H9 (cell line): ENCODE data around the gene SNN. TPM values are rescaled to one million over a fixed set of nuclear protein-coding genes. Genes with fewer than 3 reads are reported as not detected.

Source experiments
- DNase-seq: peaks from one replicate; pipeline ENCODE4 v3.0.0-alpha.2; 2017
- H2AFZ ChIP-seq: one replicate; pipeline ENCODE4 v1.6.1; 2013; ENCODE audit warnings: mild to moderate bottlenecking, low read length, control low read depth, moderate library complexity
- H2AK5ac ChIP-seq: 2 replicates; pipeline ENCODE4 v1.6.1; 2013; ENCODE audit warnings: low read length, control low read depth, mixed read lengths; ENCODE audit not compliant: insufficient read length
- H2BK120ac ChIP-seq: one replicate; pipeline ENCODE4 v1.6.1; 2013; ENCODE audit warnings: low read depth, mild to moderate bottlenecking, low read length, control low read depth, inconsistent platforms; ENCODE audit not compliant: poor library complexity, severe bottlenecking
- H2BK12ac ChIP-seq: 2 replicates; pipeline ENCODE4 v1.6.1; 2013; ENCODE audit warnings: low read length, control low read depth, mixed read lengths, low read depth; ENCODE audit not compliant: insufficient read length
- H2BK15ac ChIP-seq: 2 replicates; pipeline ENCODE4 v1.6.1; 2013; ENCODE audit warnings: low read depth, low read length, control low read depth
- H2BK20ac ChIP-seq: one replicate; pipeline ENCODE4 v1.6.1; 2013; ENCODE audit warnings: low read depth, mild to moderate bottlenecking, low read length, control low read depth, inconsistent platforms; ENCODE audit not compliant: poor library complexity, severe bottlenecking
- H2BK5ac ChIP-seq: 2 replicates; pipeline ENCODE4 v1.6.1; 2013; ENCODE audit warnings: low read length, control low read depth, mixed read lengths; ENCODE audit not compliant: insufficient read length
- H3K14ac ChIP-seq: 2 replicates; pipeline ENCODE4 v1.6.1; 2013; ENCODE audit warnings: low read length, control low read depth; ENCODE audit not compliant: insufficient read depth
- H3K18ac ChIP-seq: 2 replicates; pipeline ENCODE4 v1.6.1; 2013; ENCODE audit warnings: low read depth, mild to moderate bottlenecking, mixed read lengths, low read length, control low read depth; ENCODE audit not compliant: insufficient read length
- H3K23ac ChIP-seq: 2 replicates; pipeline ENCODE4 v1.6.1; 2013; ENCODE audit warnings: low read length, control low read depth, mixed read lengths, low read depth; ENCODE audit not compliant: insufficient read length
- H3K23me2 ChIP-seq: 2 replicates; pipeline ENCODE4 v1.6.1; 2013; ENCODE audit warnings: low read depth, mild to moderate bottlenecking, mixed read lengths, low read length, control low read depth; ENCODE audit not compliant: insufficient read length, poor library complexity, severe bottlenecking
- H3K27ac ChIP-seq: 2 replicates; pipeline ENCODE4 v1.5.1; 2013; ENCODE audit warnings: low read length, control low read depth, mixed read lengths, low read depth; ENCODE audit not compliant: insufficient read length
- H3K27me3 ChIP-seq: 2 replicates; pipeline ENCODE4 v1.6.1; 2013; ENCODE audit warnings: low read length, control low read depth, inconsistent platforms; ENCODE audit not compliant: insufficient read depth
- H3K4ac ChIP-seq: 2 replicates; pipeline ENCODE4 v1.6.1; 2013; ENCODE audit warnings: low read depth, mild to moderate bottlenecking, control low read depth, inconsistent platforms, low read length, moderate library complexity
- H3K4me1 ChIP-seq: 2 replicates; pipeline ENCODE4 v1.6.1; 2013; ENCODE audit warnings: low read length, control low read depth, inconsistent platforms; ENCODE audit not compliant: insufficient read depth
- H3K4me2 ChIP-seq: 2 replicates; pipeline ENCODE4 v1.6.1; 2013; ENCODE audit warnings: low read length, control low read depth, mixed read lengths; ENCODE audit not compliant: insufficient read length, insufficient read depth
- H3K56ac ChIP-seq: 2 replicates; pipeline ENCODE4 v1.6.1; 2013; ENCODE audit warnings: low read depth, mild to moderate bottlenecking, mixed read lengths, low read length, control low read depth; ENCODE audit not compliant: insufficient read length
- H3K79me1 ChIP-seq: 2 replicates; pipeline ENCODE4 v1.6.1; 2013; ENCODE audit warnings: low read depth, mild to moderate bottlenecking, moderate library complexity, low read length, control low read depth, inconsistent platforms; ENCODE audit not compliant: insufficient read depth, poor library complexity, severe bottlenecking
- H3K79me2 ChIP-seq: 2 replicates; pipeline ENCODE4 v1.6.1; 2013; ENCODE audit warnings: low read length, control low read depth, inconsistent platforms; ENCODE audit not compliant: insufficient read depth
- H3K9ac ChIP-seq: 2 replicates; pipeline ENCODE4 v1.6.1; 2013; ENCODE audit warnings: low read length, control low read depth, mixed read lengths; ENCODE audit not compliant: insufficient read length; ENCODE audit errors: extremely low read depth
- H3K9me3 ChIP-seq: one replicate; pipeline ENCODE4 v1.6.1; 2013; ENCODE audit warnings: low read depth, low read length, inconsistent platforms; ENCODE audit not compliant: control insufficient read depth
- H3T11ph ChIP-seq: one replicate; pipeline ENCODE4 v1.6.1; 2013; ENCODE audit warnings: mild to moderate bottlenecking, low read length, control low read depth, inconsistent platforms
- H4K20me1 ChIP-seq: one replicate; pipeline ENCODE4 v1.6.1; 2013; ENCODE audit not compliant: control insufficient read depth, insufficient read length, insufficient read depth
- H4K5ac ChIP-seq: 2 replicates; pipeline ENCODE4 v1.6.1; 2013; ENCODE audit warnings: low read depth, mild to moderate bottlenecking, mixed read lengths, low read length, control low read depth; ENCODE audit not compliant: insufficient read length
- H4K8ac ChIP-seq: replicated peaks from 2 replicates; pipeline ENCODE4 v1.6.1; 2013; ENCODE audit warnings: low read length, control low read depth, mixed read lengths, low read depth; ENCODE audit not compliant: insufficient read length
- H4K91ac ChIP-seq: 2 replicates; pipeline ENCODE4 v1.6.1; 2013; ENCODE audit warnings: low read depth, mild to moderate bottlenecking, moderate library complexity, mixed read lengths, low read length, control low read depth; ENCODE audit not compliant: insufficient read length
- H3K27ac Mint-ChIP-seq, 3 experiments: 2 replicates in 2 of 3; 3 replicates in 1 of 3; pipeline ENCODE4 v1.8.0; 2020 to 2021; ENCODE audit warnings: mixed read lengths in 3 of 3, mild to moderate bottlenecking in 1 of 3, moderate library complexity in 1 of 3
- H3K27me3 Mint-ChIP-seq: 2 replicates; pipeline ENCODE4 v1.8.0; 2021; ENCODE audit warnings: low read depth, mild to moderate bottlenecking, moderate library complexity, mixed read lengths
- H3K36me3 Mint-ChIP-seq, 3 experiments: 2 replicates in 2 of 3; 3 replicates in 1 of 3; pipeline ENCODE4 v1.8.0; 2020 to 2021; ENCODE audit warnings: low read depth in 3 of 3, mixed read lengths in 3 of 3; ENCODE audit not compliant: insufficient read depth in 1 of 3
- H3K4me1 Mint-ChIP-seq, 2 experiments: 2 replicates each; pipeline ENCODE4 v1.8.0; 2020; ENCODE audit warnings: mixed read lengths in 2 of 2
- H3K4me3 Mint-ChIP-seq, 2 experiments: 2 replicates in 1 of 2; 3 replicates in 1 of 2; pipeline ENCODE4 v1.8.0; 2020 to 2021; ENCODE audit warnings: mild to moderate bottlenecking in 2 of 2, mixed read lengths in 2 of 2, moderate library complexity in 1 of 2
- H3K9me3 Mint-ChIP-seq, 2 experiments: 2 replicates in 1 of 2; 3 replicates in 1 of 2; pipeline ENCODE4 v1.8.0; 2020; ENCODE audit warnings: mild to moderate bottlenecking in 2 of 2, mixed read lengths in 2 of 2, moderate library complexity in 1 of 2
- CTCF ChIP-seq: fragments of 200-600 bp; sonication (generic); conservative IDR thresholded peaks from 3 replicates; pipeline ENCODE4 v1.8.0; 2021; ENCODE audit warnings: antibody characterized with exemption, mild to moderate bottlenecking
- WGBS: extraction: QIAGEN DNeasy Blood & Tissue Kit; methylation state at CpG from one replicate; pipeline ENCODE4 v1.1.7; 2013; ENCODE audit warnings: missing lambda C conversion rate, low lambda C conversion rate, mixed read lengths; ENCODE audit not compliant: insufficient read length; ENCODE audit errors: extremely low coverage; 5-methylcytosine and 5-hydroxymethylcytosine counted together
- total RNA-seq: library from RNA; stranded (reverse); gene quantifications from 2 replicates; pipeline ENCODE4 v1.2.1, GENCODE V29; 2021

Gene SNN
- total RNA-seq, 1 experiment from 2014 or later = 44.2 TPM

DNA sequence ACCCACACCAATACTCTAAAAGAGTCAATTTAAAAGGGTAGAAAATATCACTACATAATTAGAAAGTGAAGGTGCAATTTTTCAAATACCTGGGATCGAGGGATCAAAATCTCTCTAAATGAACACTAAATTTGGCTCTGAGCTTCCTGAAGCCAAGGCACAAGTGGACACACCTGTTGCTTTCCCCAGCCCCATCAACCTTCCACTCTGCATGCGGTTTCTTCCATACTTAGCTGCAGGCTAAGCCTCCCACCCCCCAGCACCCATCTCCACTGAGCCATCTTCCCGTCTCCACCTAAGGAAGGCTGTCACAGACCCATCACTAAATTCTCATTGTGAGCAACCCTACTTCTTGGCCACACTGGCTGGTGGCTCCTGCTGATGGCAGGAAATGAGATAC is 43.9 kb downstream of the SNN start:
- Mint-ChIP-seq H3K27me3 (no peaks in the 10 kb centered on the region), H3K4me3 (no peak overlapping the region), H3K36me3 (peaks cover 0 to 19% (median 9%) of the 10 kb centered on the region in 3 experiments; a peak in 5 of 7 replicates), H3K4me1 (no peaks in the 10 kb centered on the region), H3K9me3 (no peaks in the 10 kb centered on the region), H3K27ac (peak overlapping the region; percentile 21 to 52 (median 31); a peak in 3 of 7 replicates)
- H2AK5ac ChIP-seq = no peak overlapping the region
- no peak overlapping the region for H2BK5ac ChIP-seq
- H2BK15ac ChIP-seq = no peak overlapping the region
- no peak for DNase-seq
- H3K56ac ChIP-seq = no peak overlapping the region
- no peak overlapping the region for H3K4ac ChIP-seq
- no peak overlapping the region for H3K4me2 ChIP-seq
- no peak overlapping the region for H3K14ac ChIP-seq
- no peak overlapping the region for H3T11ph ChIP-seq
- H3K79me1 ChIP-seq = no peaks in the 10 kb centered on the region
- H3K23me2 ChIP-seq = no peaks in the 10 kb centered on the region
- no peaks in the 10 kb centered on the region for H3K4me1 ChIP-seq
- no peak for TF ChIP-seq CTCF
- no peak overlapping the region for H2BK12ac ChIP-seq
- H3K18ac ChIP-seq = no peak overlapping the region
- no peaks in the 10 kb centered on the region for H3K27me3 ChIP-seq
- no CpG with 5 or more reads among the region's 3 CpGs for WGBS
- no peak overlapping the region for H3K23ac ChIP-seq
- no peak overlapping the region for H4K5ac ChIP-seq
- H2AFZ ChIP-seq = no peak overlapping the region
- H3K9ac ChIP-seq = no peak overlapping the region
- H3K27ac ChIP-seq = no peak overlapping the region
- no peaks in the 10 kb centered on the region for H3K9me3 ChIP-seq
- H4K91ac ChIP-seq = no peak overlapping the region
- no peak overlapping the region for H2BK120ac ChIP-seq
- H2BK20ac ChIP-seq = no peak overlapping the region
- no peak overlapping the region for H4K8ac ChIP-seq
- H3K79me2 ChIP-seq = no peaks in the 10 kb centered on the region
- no peaks in the 10 kb centered on the region for H4K20me1 ChIP-seq
